HG03108 (cell line): ENCODE data around the gene PRKAR1B.

Source experiments
- ATAC-seq: cut with Tn5 transposase; IDR thresholded peaks from one replicate; pipeline ENCODE4 v1.9.1; 2021; ENCODE audit warnings: moderate library complexity; ENCODE audit not compliant: unreplicated experiment

PRKAR1B gene

DNA sequence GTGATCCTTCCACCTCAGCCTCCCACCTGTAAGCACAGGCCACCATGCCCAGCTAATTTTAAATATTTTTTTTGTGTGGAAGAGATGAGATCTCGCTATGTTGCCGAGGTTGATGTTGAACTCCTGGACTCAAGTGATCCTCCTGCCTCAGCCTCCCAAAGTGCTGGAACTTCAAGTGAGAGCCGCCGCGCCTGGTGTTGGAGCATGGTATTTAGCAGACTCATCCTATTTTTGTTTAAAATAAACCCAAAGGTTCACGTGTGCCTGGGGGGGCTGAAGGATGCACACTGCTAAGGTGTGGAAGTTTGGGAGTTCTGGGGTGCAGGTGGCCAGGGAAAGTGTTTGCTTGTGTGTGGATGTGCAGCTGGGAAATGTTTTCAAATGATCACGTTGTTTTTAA is 225.6 kb downstream of the PRKAR1B start:
- no peak for ATAC-seq

DNA sequence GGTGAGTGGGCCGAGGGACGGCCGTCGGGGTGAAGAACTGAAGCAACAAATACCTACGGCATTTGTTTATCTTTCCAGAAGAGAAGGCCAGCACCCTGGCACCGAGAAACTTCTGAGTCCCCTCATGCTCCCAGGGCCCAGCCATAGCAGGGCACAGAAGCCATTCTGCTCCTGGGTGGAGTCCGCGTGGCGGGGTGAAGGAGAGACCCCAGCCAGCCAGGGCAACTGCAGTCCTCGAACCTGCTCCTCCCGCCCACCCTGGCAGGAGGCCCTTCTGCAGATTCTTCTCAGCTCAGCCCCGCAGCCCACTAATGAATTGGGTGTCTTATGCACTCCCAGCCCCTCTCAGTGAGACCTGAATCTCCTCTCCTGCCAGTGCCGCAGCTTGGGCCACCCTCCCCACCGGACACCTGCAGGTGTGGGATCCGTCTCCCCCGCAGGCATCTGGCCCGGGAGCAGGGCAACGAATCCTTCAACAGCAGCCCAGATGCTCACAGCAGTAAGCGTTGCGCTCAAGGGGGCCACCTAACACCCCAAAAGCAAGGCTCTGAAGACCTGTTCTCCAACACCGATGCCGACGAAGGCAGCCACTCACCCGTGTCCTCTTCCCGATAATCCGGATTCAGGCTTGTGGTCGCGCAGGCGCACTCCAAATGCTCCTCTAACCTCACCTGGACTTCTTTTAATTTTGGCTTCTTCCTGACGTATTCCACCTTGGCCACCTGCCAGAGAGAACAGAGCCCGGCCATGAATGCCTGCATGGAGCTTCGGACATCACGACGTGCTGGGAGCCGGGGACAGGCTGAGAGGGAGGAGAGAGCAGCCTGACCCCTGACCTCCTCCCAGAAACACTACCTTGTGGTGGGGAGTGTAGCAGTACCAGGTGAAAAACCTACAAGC is 226.3 kb downstream of the PRKAR1B start:
- ATAC-seq, result no peak

DNA sequence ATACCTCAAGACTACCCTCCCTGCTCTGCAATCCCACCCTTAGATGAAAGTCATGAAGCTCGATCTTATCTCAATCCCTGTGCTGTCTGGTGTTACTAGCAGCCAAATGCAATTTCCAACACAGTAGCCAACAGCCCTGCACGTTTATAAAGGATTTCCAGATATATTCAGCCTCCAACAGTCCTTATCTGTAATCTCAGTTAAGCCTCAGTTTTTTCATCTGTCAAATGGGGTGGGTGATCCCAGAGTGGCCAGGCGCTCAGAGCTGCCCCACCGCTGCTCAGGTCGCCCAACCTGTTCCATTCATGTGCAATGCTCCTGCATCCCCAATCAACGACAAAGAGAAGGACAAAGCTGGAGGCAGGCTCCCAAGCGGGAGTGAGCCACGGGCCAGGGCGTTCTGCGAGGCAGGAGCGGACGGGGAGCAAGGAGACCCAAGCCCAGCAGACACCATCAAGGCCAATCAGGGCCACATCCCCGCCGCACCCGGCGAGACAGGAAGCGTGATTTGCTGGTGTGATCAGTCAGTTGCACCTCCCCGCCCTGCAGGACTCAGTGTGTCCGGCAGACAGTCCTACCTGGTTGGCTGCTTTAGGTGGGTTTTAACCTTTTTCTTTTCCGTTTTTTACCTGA is 227.1 kb downstream of the PRKAR1B start:
- ATAC-seq, result no peak
